Activated CD4-positive, alpha-beta T cell treated with anti-CD3 and anti-CD28 coated beads for 36 hours (primary cell): Measurements from ENCODE around the gene AVEN. TPM values are rescaled to one million over a fixed set of nuclear protein-coding genes. Genes with fewer than 3 reads are reported as not detected.

Source experiments
- ATAC-seq: fragments of 200-7000 bp; cut with Tn5 transposase; one replicate; pipeline ENCODE4 v1.10.0; 2021; ENCODE audit warnings: mild to moderate bottlenecking, moderate library complexity
- CTCF ChIA-PET: fragments of 350-600 bp; sonication (Branson Sonifier 250); formaldehyde crosslinking; loops from one replicate; lab custom pipeline; 2021; ENCODE audit warnings: antibody characterized with exemption; lab: Charles Lee
- POLR2A ChIA-PET: fragments of 350-600 bp; sonication (Branson Sonifier 250); formaldehyde crosslinking; loops from one replicate; lab custom pipeline; 2021; ENCODE audit warnings: antibody characterized with exemption, inconsistent platforms; lab: Charles Lee
- DNase-seq: peaks from one replicate; pipeline ENCODE4 v3.0.0-alpha.2; 2020
- H3K27ac Mint-ChIP-seq: one replicate; pipeline ENCODE4 v1.8.0; 2021; ENCODE audit warnings: mixed read lengths
- H3K27me3 Mint-ChIP-seq: one replicate; pipeline ENCODE4 v1.8.0; 2021; ENCODE audit warnings: mixed read lengths
- H3K36me3 Mint-ChIP-seq: one replicate; pipeline ENCODE4 v1.8.0; 2021; ENCODE audit warnings: low read depth, mixed read lengths
- H3K4me1 Mint-ChIP-seq: one replicate; pipeline ENCODE4 v1.8.0; 2021; ENCODE audit warnings: mixed read lengths
- H3K4me3 Mint-ChIP-seq: one replicate; pipeline ENCODE4 v1.8.0; 2021; ENCODE audit warnings: mild to moderate bottlenecking, moderate library complexity, mixed read lengths
- H3K9me3 Mint-ChIP-seq: one replicate; pipeline ENCODE4 v1.8.0; 2021; ENCODE audit warnings: low read depth, mixed read lengths
- intact Hi-C, 2 experiments: fragments of 100-400 bp; cut with DNase I in 1 of 2; cut with micrococcal nuclease in 1 of 2; formaldehyde crosslinking; loops; one replicate each; pipeline versions ENCODE4 v1.14.2 to v1.15.1; 2022 to 2024; cut with DNase I, micrococcal nuclease
- total RNA-seq, 2 experiments: library from RNA; stranded (reverse); gene quantifications; one replicate each; pipeline ENCODE4 v1.2.3, GENCODE V29; 2021

AVEN gene
- total RNA-seq, 2 experiments from 2014 or later = 10.5 to 10.7 TPM

- no peaks in the 10 kb centered on the region for H3K27me3 Mint-ChIP-seq
- H3K36me3 Mint-ChIP-seq = no peaks in the 10 kb centered on the region
- CTCF ChIA-PET = no interaction called here
- ATAC-seq (no peak), DNase-seq (no peak)
- H3K4me1 Mint-ChIP-seq = peaks cover 12% of the 10 kb centered on the region
- H3K9me3 Mint-ChIP-seq = peaks cover 1% of the 10 kb centered on the region
- no peak overlapping the region for H3K27ac Mint-ChIP-seq
- no peak overlapping the region for H3K4me3 Mint-ChIP-seq
- POLR2A ChIA-PET = no interaction called here
- intact Hi-C loops = loop anchor here in 1 of 2 experiments (10.0 kb wide), 1 partner anchor 72 kb away; no protein-coding TSS in a partner anchor
Measured at GRCh38 chr15:33956397-33956796, 82.6 kb downstream of the AVEN start.

- H3K4me1 Mint-ChIP-seq = peaks cover 12% of the 10 kb centered on the region
- H3K4me3 Mint-ChIP-seq = no peak overlapping the region
- no peak for ATAC-seq
- H3K27me3 Mint-ChIP-seq = no peaks in the 10 kb centered on the region
- CTCF ChIA-PET = no interaction called here
- no peak for DNase-seq
- POLR2A ChIA-PET = no interaction called here
- H3K9me3 Mint-ChIP-seq = peaks cover 1% of the 10 kb centered on the region
- intact Hi-C loops = loop anchor here in 1 of 2 experiments (10.0 kb wide), 1 partner anchor 71 kb away; no protein-coding TSS in a partner anchor
- H3K27ac Mint-ChIP-seq = no peak overlapping the region
- H3K36me3 Mint-ChIP-seq = no peaks in the 10 kb centered on the region
Measured at GRCh38 chr15:33955945-33956344, 83.1 kb downstream of the AVEN start.

GRCh38 chr15:33946152-33946551, 92.9 kb downstream of the AVEN start:
- no peak overlapping the region for H3K27ac Mint-ChIP-seq
- H3K4me3 Mint-ChIP-seq = no peak overlapping the region
- DNase-seq = no peak
- H3K27me3 Mint-ChIP-seq = no peaks in the 10 kb centered on the region
- ChIA-PET POLR2A (no interaction called here), CTCF (no interaction called here)
- H3K36me3 Mint-ChIP-seq = peaks cover 3% of the 10 kb centered on the region
- ATAC-seq = no peak
- no peaks in the 10 kb centered on the region for H3K9me3 Mint-ChIP-seq
- H3K4me1 Mint-ChIP-seq = no peaks in the 10 kb centered on the region
- intact Hi-C loops = no loop called here

GRCh38 chr15:33941279-33942063, 97.5 kb downstream of the AVEN start:
- intact Hi-C loops = no loop called here
- DNase-seq = no peak
- Mint-ChIP-seq H3K27me3 (no peaks in the 10 kb centered on the region), H3K4me1 (no peaks in the 10 kb centered on the region), H3K9me3 (no peaks in the 10 kb centered on the region), H3K4me3 (no peak overlapping the region), H3K36me3 (peaks cover 3% of the 10 kb centered on the region), H3K27ac (no peak overlapping the region)
- CTCF ChIA-PET = interaction anchor here (0.5 to 0.6 kb wide), 2 partner anchors 169 to 204 kb away, joined by 3 read pairs; no protein-coding TSS in a partner anchor
- POLR2A ChIA-PET = no interaction called here
- ATAC-seq = no peak

GRCh38 chr15:33934921-33935320, 104.1 kb downstream of the AVEN start:
- H3K27ac Mint-ChIP-seq = no peak overlapping the region
- H3K9me3 Mint-ChIP-seq = no peaks in the 10 kb centered on the region
- no peaks in the 10 kb centered on the region for H3K27me3 Mint-ChIP-seq
- POLR2A ChIA-PET = no interaction called here
- CTCF ChIA-PET = interaction anchor here (1.3 kb wide), 1 partner anchor 12 kb away, joined by 3 read pairs; no protein-coding TSS in a partner anchor
- no peaks in the 10 kb centered on the region for H3K4me1 Mint-ChIP-seq
- H3K36me3 Mint-ChIP-seq = no peaks in the 10 kb centered on the region
- H3K4me3 Mint-ChIP-seq = no peak overlapping the region
- ATAC-seq (no peak), DNase-seq (no peak)
- intact Hi-C loops = no loop called here

- ATAC-seq = no peak
- H3K27me3 Mint-ChIP-seq = no peaks in the 10 kb centered on the region
- no peak overlapping the region for H3K4me3 Mint-ChIP-seq
- POLR2A ChIA-PET = no interaction called here
- intact Hi-C loops = no loop called here
- H3K27ac Mint-ChIP-seq = no peak overlapping the region
- no peaks in the 10 kb centered on the region for H3K4me1 Mint-ChIP-seq
- H3K36me3 Mint-ChIP-seq = no peaks in the 10 kb centered on the region
- CTCF ChIA-PET = interaction anchor here (1.3 kb wide), 1 partner anchor 11 kb away, joined by 3 read pairs; no protein-coding TSS in a partner anchor
- DNase-seq = no peak
- H3K9me3 Mint-ChIP-seq = no peaks in the 10 kb centered on the region
Measured at GRCh38 chr15:33934396-33934795, 104.6 kb downstream of the AVEN start.

- DNase-seq (no peak), ATAC-seq (no peak)
- intact Hi-C loops = no loop called here
- CTCF ChIA-PET = no interaction called here
- Mint-ChIP-seq H3K4me3 (no peak overlapping the region), H3K27ac (no peak overlapping the region), H3K36me3 (no peaks in the 10 kb centered on the region), H3K9me3 (no peaks in the 10 kb centered on the region), H3K27me3 (no peaks in the 10 kb centered on the region), H3K4me1 (no peaks in the 10 kb centered on the region)
- POLR2A ChIA-PET = interaction anchor here (0.7 kb wide), 1 partner anchor 9 kb away, joined by 4 read pairs; no protein-coding TSS in a partner anchor
Measured at GRCh38 chr15:33932734-33933133, 106.3 kb downstream of the AVEN start.

- Mint-ChIP-seq H3K27me3 (no peaks in the 10 kb centered on the region), H3K27ac (no peak overlapping the region), H3K9me3 (no peaks in the 10 kb centered on the region), H3K4me1 (no peaks in the 10 kb centered on the region), H3K36me3 (no peaks in the 10 kb centered on the region), H3K4me3 (no peak overlapping the region)
- ATAC-seq (no peak), DNase-seq (no peak)
- CTCF ChIA-PET = no interaction called here
- intact Hi-C loops = no loop called here
- POLR2A ChIA-PET = no interaction called here
Measured at GRCh38 chr15:33926260-33926659, 112.7 kb downstream of the AVEN start.

GRCh38 chr15:33923446-33923845, 115.6 kb downstream of the AVEN start:
- H3K9me3 Mint-ChIP-seq = no peaks in the 10 kb centered on the region
- H3K36me3 Mint-ChIP-seq = no peaks in the 10 kb centered on the region
- intact Hi-C loops = no loop called here

GRCh38 chr15:33915571-33916407, 123.2 kb downstream of the AVEN start:
- H3K27ac Mint-ChIP-seq = no peak overlapping the region
- H3K36me3 Mint-ChIP-seq = no peaks in the 10 kb centered on the region
- ATAC-seq (no peak), DNase-seq (no peak)
- no peaks in the 10 kb centered on the region for H3K27me3 Mint-ChIP-seq
- ChIA-PET CTCF (interaction anchor here (0.8 kb wide), 1 partner anchor 52 kb away, joined by 4 read pairs; no protein-coding TSS in a partner anchor), POLR2A (no interaction called here)
- no peak overlapping the region for H3K4me3 Mint-ChIP-seq
- H3K9me3 Mint-ChIP-seq = no peaks in the 10 kb centered on the region
- intact Hi-C loops = no loop called here
- peaks cover 5% of the 10 kb centered on the region for H3K4me1 Mint-ChIP-seq

More at GRCh38 chr15:33923446-33923845, 115.6 kb downstream of the AVEN start:
- ATAC-seq (no peak), DNase-seq (no peak)
- Mint-ChIP-seq H3K27me3 (no peaks in the 10 kb centered on the region), H3K4me1 (no peaks in the 10 kb centered on the region), H3K4me3 (no peak overlapping the region), H3K27ac (no peak overlapping the region)
- ChIA-PET POLR2A (interaction anchor here (0.6 kb wide), 1 partner anchor 10 kb away, joined by 4 read pairs; no protein-coding TSS in a partner anchor), CTCF (interaction anchor here (1.0 kb wide), 1 partner anchor 12 kb away, joined by 3 read pairs; no protein-coding TSS in a partner anchor)

GRCh38 chr15:33913459-33913858, 125.5 kb downstream of the AVEN start:
- intact Hi-C loops = no loop called here
- Mint-ChIP-seq H3K4me3 (no peak overlapping the region), H3K9me3 (no peaks in the 10 kb centered on the region), H3K27ac (no peak overlapping the region), H3K36me3 (peaks cover 1% of the 10 kb centered on the region), H3K4me1 (peaks cover 5% of the 10 kb centered on the region), H3K27me3 (no peaks in the 10 kb centered on the region)
- POLR2A ChIA-PET = no interaction called here
- DNase-seq = no peak
- no peak for ATAC-seq
- CTCF ChIA-PET = interaction anchor here (0.7 kb wide), 1 partner anchor 201 kb away, joined by 3 read pairs; no protein-coding TSS in a partner anchor
